ENCODE measurements around the gene PPARA.

DNA sequence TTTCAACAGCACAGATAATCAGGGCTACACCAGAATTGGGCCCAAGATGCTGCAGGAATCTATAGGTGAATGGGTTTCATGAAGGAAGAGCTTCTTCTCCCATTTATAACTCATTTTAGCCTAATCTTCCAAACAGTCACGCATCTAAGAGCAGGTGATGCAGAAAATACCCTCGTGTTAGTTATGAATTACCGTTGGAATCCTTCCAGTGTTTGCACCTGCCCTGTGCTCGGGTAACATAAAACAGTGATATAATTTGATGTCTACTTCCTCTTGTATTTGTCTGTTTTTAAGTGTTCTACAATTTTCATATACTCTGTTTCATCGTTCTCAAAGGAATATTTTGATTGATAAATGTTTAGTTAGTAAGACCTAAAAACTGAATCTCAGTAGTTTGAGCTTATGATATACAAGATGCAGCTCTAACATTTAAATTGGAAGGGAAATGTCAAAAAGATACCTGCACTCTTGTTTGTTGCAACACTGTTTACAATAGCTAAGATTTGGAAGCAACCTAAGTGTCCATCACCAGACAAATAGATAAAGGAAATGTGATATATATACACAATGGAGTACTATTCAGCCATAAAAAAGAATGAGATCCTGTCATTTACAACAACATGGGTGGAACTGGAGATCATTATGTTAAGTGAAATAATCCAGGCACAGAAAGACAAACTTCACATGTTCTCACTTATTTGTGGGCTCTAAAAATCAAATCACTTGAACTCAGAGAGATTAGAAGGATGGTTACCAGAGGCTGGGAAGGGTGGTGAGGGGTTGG lies 42.1 kb downstream of the PPARA start:
- TF ChIP-seq POLR2A (IDR thresholded peaks at IDR 0.05; ENCODE audit: low read depth, low read length) = no peak
- no peak for TF ChIP-seq TAF1 (IDR thresholded peaks at IDR 0.05; ENCODE audit: borderline replicate concordance, low read depth, low read length)
- no peak for TF ChIP-seq POLR2AphosphoS5 (IDR thresholded peaks at IDR 0.05; ENCODE audit: low read depth, low read length)

Measured in GM12892 (cell line).